HepG2 (cell line): ENCODE results near the gene ICE1. TPM values are rescaled to one million over a fixed set of nuclear protein-coding genes. Genes with fewer than 3 reads are reported as not detected.

Source experiments
- ATAC-seq: fragments of 200-7000 bp; cut with Tn5 transposase; 3 replicates; pipeline ENCODE4 v1.9.1; 2020; ENCODE audit warnings: mild to moderate bottlenecking, moderate library complexity
- BruUV-seq: library from RNA; stranded (reverse); fragments of 400-500 nt; replicated peaks from 2 replicates; lab custom pipeline; 2021; lab: Mats Ljungman, UMichigan
- CTCF ChIA-PET: fragments of 300-600 bp; formaldehyde crosslinking; extraction: SDS; loops from one replicate; lab custom pipeline; 2021; ENCODE audit warnings: low total read pairs, inconsistent platforms, low intra/inter-chr PET ratio; lab: Yijun Ruan, JAX
- POLR2A ChIA-PET: fragments of 350-600 bp; sonication (Branson Sonifier 250); formaldehyde crosslinking; loops from one replicate; lab custom pipeline; 2020; ENCODE audit warnings: antibody characterized with exemption, inconsistent platforms; lab: Yijun Ruan, JAX
- DNase-seq: peaks from one replicate; pipeline ENCODE4 v3.0.0-alpha.2; 2015; ENCODE audit warnings: low spot score
- FAIRE-seq: peaks from 3 replicates; lab custom pipeline; 2011; peaks lifted over from hg19 to GRCh38; lab: Jason Lieb, UNC
- H2AFZ ChIP-seq: one replicate; pipeline ENCODE4 v1.6.1; 2011; ENCODE audit warnings: low read length, inconsistent platforms
- H3K27ac ChIP-seq: fragments of 300-600 bp; 3 replicates; pipeline ENCODE4 v1.8.0; 2011; ENCODE audit warnings: mixed run types, mild to moderate bottlenecking, mixed read lengths, low read length, inconsistent platforms; ENCODE audit not compliant: insufficient read depth; ENCODE audit errors: extremely low read length
- H3K27me3 ChIP-seq, 2 experiments: fragments of 200-600 bp in 1 of 2; 2 replicates in 1 of 2; 3 replicates in 1 of 2; pipeline versions ENCODE4 v1.6.0 to v1.8.0; 2011; ENCODE audit warnings: low read length in 2 of 2, mild to moderate bottlenecking in 2 of 2, moderate library complexity in 2 of 2, inconsistent platforms in 1 of 2; ENCODE audit not compliant: insufficient read depth in 2 of 2, control insufficient read depth in 1 of 2
- H3K36me3 ChIP-seq, 2 experiments: fragments of 200-600 bp in 1 of 2; replicated peaks in 1 of 2; 2 replicates in 1 of 2; 3 replicates in 1 of 2; pipeline versions ENCODE4 v1.5.1 to v1.8.0; 2011; ENCODE audit warnings: low read length in 2 of 2, inconsistent platforms in 1 of 2; ENCODE audit not compliant: insufficient read depth in 2 of 2, control insufficient read depth in 1 of 2
- H3K4me1 ChIP-seq: 2 replicates; pipeline ENCODE4 v1.5.1; 2012; ENCODE audit warnings: low read length, inconsistent platforms; ENCODE audit not compliant: insufficient read depth
- H3K4me2 ChIP-seq: 2 replicates; pipeline ENCODE4 v1.6.0; 2011; ENCODE audit warnings: low read depth, low read length, inconsistent platforms
- H3K4me3 ChIP-seq, 3 experiments: fragments of 200-600 bp in 1 of 3; sonication (generic), shearing (Covaris generic) in 1 of 3; replicated peaks in 1 of 3; 2 replicates each; pipeline ENCODE4 v1.5.1; 2011 to 2016; ENCODE audit warnings: low read length in 3 of 3, inconsistent platforms in 2 of 3, low read depth in 2 of 3, mild to moderate bottlenecking in 2 of 3, control low read depth in 1 of 3, mixed read lengths in 1 of 3; ENCODE audit not compliant: insufficient read depth in 1 of 3
- H3K79me2 ChIP-seq: one replicate; pipeline ENCODE4 v1.6.1; 2011; ENCODE audit warnings: low read length, inconsistent platforms; ENCODE audit not compliant: insufficient read depth
- H3K9ac ChIP-seq: 2 replicates; pipeline ENCODE4 v1.6.0; 2011; ENCODE audit warnings: mild to moderate bottlenecking, low read depth, low read length, inconsistent platforms; ENCODE audit not compliant: insufficient read depth
- H3K9me3 ChIP-seq: 2 replicates; pipeline ENCODE4 v1.5.1; 2012; ENCODE audit warnings: mild to moderate bottlenecking, low read length
- H4K20me1 ChIP-seq: 2 replicates; pipeline ENCODE4 v1.6.0; 2011; ENCODE audit warnings: inconsistent platforms, mild to moderate bottlenecking, low read length, moderate library complexity; ENCODE audit not compliant: insufficient read depth
- CCAR2 ChIP-seq: fragments of 200-400 bp; formaldehyde crosslinking; optimal IDR thresholded peaks from 2 replicates; pipeline ENCODE3; 2018; ENCODE audit warnings: low read depth, mild to moderate bottlenecking, low read length, moderate library complexity
- MAFF ChIP-seq: IDR thresholded peaks from 2 replicates; pipeline ENCODE4 v1.6.1; 2011; ENCODE audit warnings: low read depth, low read length, improper control_type of control experiment
- MAFK ChIP-seq, 2 experiments: IDR thresholded peaks in 1 of 2; conservative IDR thresholded peaks in 1 of 2; 2 replicates each; pipeline ENCODE4 v1.6.1; 2011; ENCODE audit warnings: improper control_type of control experiment in 2 of 2, low read length in 2 of 2
- MIER3 ChIP-seq: IDR thresholded peaks from 2 replicates; pipeline ENCODE4 v1.6.1; 2016; ENCODE audit warnings: missing compliant biosample characterization, borderline replicate concordance
- NFYB ChIP-seq: sonication (generic); formaldehyde crosslinking; IDR thresholded peaks from 2 replicates; pipeline ENCODE4 v1.4.0; 2020; ENCODE audit warnings: missing genetic modification reagents
- PHF20 ChIP-seq: sonication (generic); formaldehyde crosslinking; IDR thresholded peaks from 2 replicates; pipeline ENCODE4 v1.5.0; 2020; ENCODE audit warnings: mild to moderate bottlenecking, missing genetic modification reagents
- STAG1 ChIP-seq: sonication (generic); formaldehyde crosslinking; IDR thresholded peaks from 2 replicates; pipeline ENCODE4 v1.4.0; 2020; ENCODE audit warnings: missing genetic modification reagents
- TBX2 ChIP-seq: sonication (generic); formaldehyde crosslinking; IDR thresholded peaks from 2 replicates; pipeline ENCODE4 v1.5.0; 2020; ENCODE audit warnings: missing genetic modification reagents, mild to moderate bottlenecking, borderline replicate concordance
- ZBTB8A ChIP-seq: sonication (generic); formaldehyde crosslinking; IDR thresholded peaks from 2 replicates; pipeline ENCODE4 v1.4.0; 2020; ENCODE audit warnings: mild to moderate bottlenecking, low read depth, missing genetic modification reagents, borderline replicate concordance
- ZFYVE20 ChIP-seq: sonication (generic); formaldehyde crosslinking; IDR thresholded peaks from 2 replicates; pipeline ENCODE4 v1.8.0; 2023; ENCODE audit warnings: low read depth, mild to moderate bottlenecking, moderate library complexity, missing genetic modification reagents, borderline replicate concordance
- ZNF33A ChIP-seq: sonication (generic); formaldehyde crosslinking; IDR thresholded peaks from 2 replicates; pipeline ENCODE4 v1.5.1; 2020; ENCODE audit warnings: missing genetic modification reagents, mild to moderate bottlenecking, moderate library complexity, borderline replicate concordance
- ZNF432 ChIP-seq: sonication (generic); formaldehyde crosslinking; IDR thresholded peaks from 2 replicates; pipeline ENCODE4 v1.5.0; 2020; ENCODE audit warnings: missing genetic modification reagents, mild to moderate bottlenecking, borderline replicate concordance
- WGBS: methylation state at CpG from one replicate; pipeline ENCODE4 v1.1.6; 2017; ENCODE audit warnings: low lambda C conversion rate; 5-methylcytosine and 5-hydroxymethylcytosine counted together
- in situ Hi-C: cut with HindIII; loops from 2 replicates; pipeline ENCODE4 v1.10.0; 2017; ENCODE audit warnings: low pct_unique_long_range_greater_than_20kb; ENCODE audit not compliant: extremely low pct_ligation_motif_present
- intact Hi-C: fragments of 100-400 bp; cut with micrococcal nuclease; formaldehyde crosslinking; loops from one replicate; pipeline ENCODE4 v1.10.0; 2022; ENCODE audit not compliant: unreplicated experiment
- polyA plus RNA-seq, 8 experiments: library from polyadenylated mRNA; depleted of rRNA in 3 of 8; stranded (reverse) in 7 of 8; unstranded in 1 of 8; fragments of >200 nt; fragmentation: Illumina TruSeq in 4 of 8; extraction: Trizol in 4 of 8; gene quantifications; 2 replicates each; pipeline versions ENCODE4 v1.2.1 to v1.2.3, GENCODE V29; 2011 to 2016; ENCODE audit warnings: low read depth in 4 of 8, missing spikeins in 1 of 8, mixed read lengths in 1 of 8; ENCODE audit not compliant: insufficient read depth in 1 of 8
- total RNA-seq, 5 experiments: library from RNA; depleted of rRNA; stranded (reverse); fragments of >200 nt; fragmentation: Illumina TruSeq; extraction: Trizol; gene quantifications; 2 replicates each; pipeline ENCODE4 v1.2.3, GENCODE V29; 2016; ENCODE audit warnings: low read depth in 1 of 5
- TF ChIP-seq, protein P1 (sequence below): IDR thresholded peaks from 2 replicates; pipeline ENCODE4 v1.6.1; 2012; ENCODE audit warnings: inconsistent platforms
- TF ChIP-seq, protein P2 (sequence below): sonication (generic); formaldehyde crosslinking; IDR thresholded peaks from 2 replicates; pipeline ENCODE4 v1.4.0; 2020; ENCODE audit warnings: missing genetic modification reagents
- TF ChIP-seq, protein P3 (sequence below): sonication (generic); formaldehyde crosslinking; IDR thresholded peaks from 2 replicates; pipeline ENCODE4 v1.8.0; 2022; ENCODE audit warnings: mild to moderate bottlenecking, missing genetic modification reagents, moderate library complexity
- TF ChIP-seq, protein P4 (sequence below): IDR thresholded peaks from 2 replicates; pipeline ENCODE4 v1.6.1; 2016; ENCODE audit warnings: control low read depth

Gene ICE1
- total and polyA plus RNA-seq, 2 of the 13 experiments (the other 11 are each of a cell fraction or from before 2014, with no cell fraction given): 9.1 to 27.6 TPM

DNA sequence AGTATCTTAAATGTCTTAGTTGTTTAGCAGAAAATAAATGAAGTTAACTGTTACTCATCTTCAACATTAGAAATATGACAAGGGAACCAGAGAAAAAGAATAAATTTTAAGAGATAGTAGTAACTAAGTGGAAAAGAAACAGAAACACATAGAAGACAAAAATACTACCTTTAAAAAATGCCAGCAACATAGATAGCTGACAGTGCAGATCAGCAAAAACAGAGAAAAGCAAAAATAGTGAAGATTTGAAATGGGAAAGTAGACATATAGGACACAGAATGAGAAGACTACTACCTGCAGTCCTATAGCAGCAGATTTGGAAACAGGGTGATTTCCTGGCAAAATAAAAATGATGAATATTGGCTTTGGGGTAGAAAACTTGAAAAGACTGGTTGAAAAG is 48.5 kb downstream of the ICE1 start:
- Histone ChIP-seq H2AFZ (no peak overlapping the region), H3K4me2 (no peak overlapping the region), H3K4me3 (no peak overlapping the region), H3K79me2 (no peaks in the 10 kb centered on the region), H3K4me1 (no peaks in the 10 kb centered on the region)
- no TSS peak for BruUV-seq
- in situ Hi-C loops: no loop called here
- DNase-seq: no peak
- TF ChIP-seq MAFF: no peak
- TF ChIP-seq MAFK (conservative IDR thresholded peaks at IDR 0.05 in 1 of 2, IDR thresholded peaks at IDR 0.05 in 1 of 2; ENCODE audit: low read length in 2 of 2): peak; percentile 10 to 55; a peak in 2 of 4 replicates
- TF ChIP-seq CCAR2: no peak
- TF ChIP-seq ZBTB8A: no peak
- TF ChIP-seq, protein P1, sequence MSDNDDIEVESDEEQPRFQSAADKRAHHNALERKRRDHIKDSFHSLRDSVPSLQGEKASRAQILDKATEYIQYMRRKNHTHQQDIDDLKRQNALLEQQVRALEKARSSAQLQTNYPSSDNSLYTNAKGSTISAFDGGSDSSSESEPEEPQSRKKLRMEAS: no peak
- no peak for TF ChIP-seq ZNF33A
- no peak for TF ChIP-seq MIER3 (CRISPR knock-in tag)
- TF ChIP-seq, all 625 proteins: peak for 1
- Histone ChIP-seq H4K20me1 (no peaks in the 10 kb centered on the region), H3K36me3 (peaks cover 0 to 44% of the 10 kb centered on the region in 2 experiments; a peak in 3 of 5 replicates), H3K9me3 (no peaks in the 10 kb centered on the region), H3K27me3 (no peaks in the 10 kb centered on the region), H3K27ac (no peak overlapping the region), H3K9ac (no peak overlapping the region)
- ChIA-PET CTCF (no interaction called here), POLR2A (no interaction called here)
- intact Hi-C loops: no loop called here
- ATAC-seq: no peak
- no peak for FAIRE-seq

DNA sequence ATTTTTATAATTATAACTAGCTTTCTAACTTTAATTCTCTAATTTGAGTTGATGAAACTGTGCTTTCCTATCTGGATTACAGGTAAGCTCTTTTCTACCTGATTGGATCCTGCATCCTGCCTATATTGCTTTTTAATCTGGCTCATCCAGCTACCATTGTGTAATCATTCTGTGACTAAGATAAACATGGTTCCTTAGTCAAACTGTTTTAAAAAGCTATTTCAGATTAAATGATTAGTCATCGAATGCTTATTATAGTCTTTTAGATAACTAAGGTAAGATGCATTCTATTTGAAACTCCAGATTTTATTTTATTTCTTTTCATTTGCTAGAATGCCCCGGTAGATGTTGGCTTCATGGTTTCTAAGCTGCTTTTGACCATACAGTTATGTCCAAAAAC is 50.7 kb downstream of the ICE1 start:
- H3K27me3 ChIP-seq: no peaks in the 10 kb centered on the region
- DNase-seq (no peak), ATAC-seq (no peak), FAIRE-seq (no peak)
- TF ChIP-seq ZFYVE20 (CRISPR knock-in tag) (no peak), ZNF432 (CRISPR knock-in tag) (no peak), MAFK (conservative IDR thresholded peaks at IDR 0.05 in 1 of 2, IDR thresholded peaks at IDR 0.05 in 1 of 2; ENCODE audit: low read length in 2 of 2) (peak in 1 of 2 experiments; percentile 56; a peak in 2 of 4 replicates), PHF20 (CRISPR knock-in tag) (no peak), NFYB (CRISPR knock-in tag) (no peak), STAG1 (CRISPR knock-in tag) (no peak), MAFF (peak; percentile 32; the same call in 1 of the 2 replicates), TBX2 (no peak)
- TF ChIP-seq, protein P2, sequence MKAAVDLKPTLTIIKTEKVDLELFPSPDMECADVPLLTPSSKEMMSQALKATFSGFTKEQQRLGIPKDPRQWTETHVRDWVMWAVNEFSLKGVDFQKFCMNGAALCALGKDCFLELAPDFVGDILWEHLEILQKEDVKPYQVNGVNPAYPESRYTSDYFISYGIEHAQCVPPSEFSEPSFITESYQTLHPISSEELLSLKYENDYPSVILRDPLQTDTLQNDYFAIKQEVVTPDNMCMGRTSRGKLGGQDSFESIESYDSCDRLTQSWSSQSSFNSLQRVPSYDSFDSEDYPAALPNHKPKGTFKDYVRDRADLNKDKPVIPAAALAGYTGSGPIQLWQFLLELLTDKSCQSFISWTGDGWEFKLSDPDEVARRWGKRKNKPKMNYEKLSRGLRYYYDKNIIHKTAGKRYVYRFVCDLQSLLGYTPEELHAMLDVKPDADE (CRISPR knock-in tag): no peak
- TF ChIP-seq, protein P3, sequence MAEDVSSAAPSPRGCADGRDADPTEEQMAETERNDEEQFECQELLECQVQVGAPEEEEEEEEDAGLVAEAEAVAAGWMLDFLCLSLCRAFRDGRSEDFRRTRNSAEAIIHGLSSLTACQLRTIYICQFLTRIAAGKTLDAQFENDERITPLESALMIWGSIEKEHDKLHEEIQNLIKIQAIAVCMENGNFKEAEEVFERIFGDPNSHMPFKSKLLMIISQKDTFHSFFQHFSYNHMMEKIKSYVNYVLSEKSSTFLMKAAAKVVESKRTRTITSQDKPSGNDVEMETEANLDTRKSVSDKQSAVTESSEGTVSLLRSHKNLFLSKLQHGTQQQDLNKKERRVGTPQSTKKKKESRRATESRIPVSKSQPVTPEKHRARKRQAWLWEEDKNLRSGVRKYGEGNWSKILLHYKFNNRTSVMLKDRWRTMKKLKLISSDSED (CRISPR knock-in tag): no peak
- TF ChIP-seq, protein P4, sequence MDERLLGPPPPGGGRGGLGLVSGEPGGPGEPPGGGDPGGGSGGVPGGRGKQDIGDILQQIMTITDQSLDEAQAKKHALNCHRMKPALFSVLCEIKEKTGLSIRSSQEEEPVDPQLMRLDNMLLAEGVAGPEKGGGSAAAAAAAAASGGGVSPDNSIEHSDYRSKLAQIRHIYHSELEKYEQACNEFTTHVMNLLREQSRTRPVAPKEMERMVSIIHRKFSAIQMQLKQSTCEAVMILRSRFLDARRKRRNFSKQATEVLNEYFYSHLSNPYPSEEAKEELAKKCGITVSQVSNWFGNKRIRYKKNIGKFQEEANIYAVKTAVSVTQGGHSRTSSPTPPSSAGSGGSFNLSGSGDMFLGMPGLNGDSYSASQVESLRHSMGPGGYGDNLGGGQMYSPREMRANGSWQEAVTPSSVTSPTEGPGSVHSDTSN (CRISPR knock-in tag): no peak
- no peaks in the 10 kb centered on the region for H3K9me3 ChIP-seq
- BruUV-seq: no TSS peak
- H4K20me1 ChIP-seq: no peaks in the 10 kb centered on the region
- H3K4me1 ChIP-seq: no peaks in the 10 kb centered on the region
- in situ Hi-C loops: no loop called here
- ChIA-PET CTCF (no interaction called here), POLR2A (no interaction called here)
- WGBS: 99% methylated on average over 2 of the region's 2 CpGs
- peaks cover 0 to 24% of the 10 kb centered on the region in 2 experiments; a peak in 2 of 5 replicates for H3K36me3 ChIP-seq
- H3K27ac ChIP-seq: no peak overlapping the region
- H3K4me3 ChIP-seq: no peak overlapping the region
- H3K4me2 ChIP-seq: no peak overlapping the region
- intact Hi-C loops: no loop called here
- H3K79me2 ChIP-seq: no peaks in the 10 kb centered on the region
- no peak overlapping the region for H2AFZ ChIP-seq
- H3K9ac ChIP-seq: no peak overlapping the region
